PC-9 (cell line): Measurements from ENCODE around the gene CHRDL2. TPM values are rescaled to one million over a fixed set of nuclear protein-coding genes. Genes with fewer than 3 reads are reported as not detected.
A peak's percentile ranks its signal among the peaks of the same experiment; 100 is the strongest.

Experiments
- BruUV-seq: library from RNA; stranded (reverse); fragments of 400-500 nt; replicated peaks from 2 replicates; lab custom pipeline; 2021; lab: Mats Ljungman, UMichigan
- CTCF ChIA-PET: fragments of 300-600 bp; sonication (Branson Sonifier 250); formaldehyde crosslinking; loops from one replicate; lab custom pipeline; 2022; ENCODE audit warnings: antibody characterized with exemption; lab: Charles Lee
- POLR2A ChIA-PET: fragments of 300-600 bp; sonication (Branson Sonifier 250); formaldehyde crosslinking; loops from one replicate; lab custom pipeline; 2022; ENCODE audit warnings: antibody characterized with exemption; ENCODE audit not compliant: unreplicated experiment; lab: Charles Lee
- DNase-seq, 2 experiments: peaks; one replicate each; pipeline versions ENCODE4 v3.0.0 to v3.0.0-alpha.2; 2015 to 2022; ENCODE audit warnings: mixed read lengths in 1 of 2
- H2AFZ ChIP-seq: fragments of 200-600 bp; sonication (generic); 2 replicates; pipeline ENCODE4 v1.8.1; 2017; ENCODE audit warnings: antibody characterized with exemption
- H3F3A ChIP-seq: fragments of 200-600 bp; sonication (generic); 2 replicates; pipeline ENCODE4 v1.8.1; 2017; ENCODE audit warnings: antibody characterized with exemption, mild to moderate bottlenecking, low read depth; ENCODE audit not compliant: insufficient read depth
- H3K27ac ChIP-seq: fragments of 200-600 bp; sonication (generic); 2 replicates; pipeline ENCODE4 v1.6.1; 2016; ENCODE audit warnings: mixed run types
- H3K27me3 ChIP-seq: fragments of 200-600 bp; sonication (generic); 2 replicates; pipeline ENCODE4 v1.6.1; 2016; ENCODE audit warnings: low read depth, mixed run types; ENCODE audit not compliant: insufficient read depth
- H3K36me3 ChIP-seq: fragments of 200-600 bp; sonication (generic); 2 replicates; pipeline ENCODE4 v1.6.1; 2016; ENCODE audit warnings: low read depth, mixed run types
- H3K4me1 ChIP-seq: fragments of 200-600 bp; sonication (generic); replicated peaks from 2 replicates; pipeline ENCODE4 v1.6.1; 2016; ENCODE audit warnings: mixed run types; ENCODE audit not compliant: insufficient read depth
- H3K4me2 ChIP-seq: fragments of 200-600 bp; sonication (generic); 2 replicates; pipeline ENCODE4 v1.6.1; 2017; ENCODE audit warnings: mixed run types
- H3K4me3 ChIP-seq: fragments of 200-600 bp; sonication (generic); 2 replicates; pipeline ENCODE4 v1.6.1; 2016; ENCODE audit warnings: mixed run types
- H3K79me2 ChIP-seq: fragments of 200-600 bp; sonication (generic); 2 replicates; pipeline ENCODE4 v1.6.1; 2017; ENCODE audit warnings: low read depth, mixed run types
- H3K9me2 ChIP-seq: fragments of 200-600 bp; sonication (generic); 2 replicates; pipeline ENCODE4 v1.8.1; 2017; ENCODE audit warnings: mild to moderate bottlenecking; ENCODE audit not compliant: insufficient read depth
- H3K9me3 ChIP-seq: fragments of 200-600 bp; sonication (generic); 2 replicates; pipeline ENCODE4 v1.8.1; 2016; ENCODE audit warnings: low read depth; ENCODE audit not compliant: insufficient read depth
- H4K20me1 ChIP-seq: fragments of 200-600 bp; sonication (generic); 2 replicates; pipeline ENCODE4 v1.8.1; 2017; ENCODE audit not compliant: insufficient read depth
- EZH2 ChIP-seq: fragments of 200-600 bp; sonication (generic); IDR thresholded peaks from 2 replicates; pipeline ENCODE4 v1.8.0; 2017; ENCODE audit warnings: antibody characterized with exemption, low read depth
- intact Hi-C: fragments of 100-400 bp; cut with micrococcal nuclease; formaldehyde crosslinking; loops from one replicate; pipeline ENCODE4 v1.10.0; 2022; ENCODE audit not compliant: unreplicated experiment
- total RNA-seq: library from RNA; stranded (reverse); gene quantifications from 2 replicates; pipeline ENCODE4 v1.2.3, GENCODE V29; 2021
- TF ChIP-seq, protein P1 (sequence below): fragments of 200-600 bp; sonication (generic); conservative IDR thresholded peaks from 2 replicates; pipeline ENCODE4 v1.6.1; 2017; ENCODE audit warnings: mixed run types, antibody characterized with exemption, mild to moderate bottlenecking, moderate library complexity

Gene CHRDL2
- total RNA-seq, 1 experiment from 2014 or later = not detected

- Histone ChIP-seq H3K9me3 (no peaks in the 10 kb centered on the region; the same call in 1 of the 2 replicates), H4K20me1 (no peaks in the 10 kb centered on the region), H3K79me2 (no peaks in the 10 kb centered on the region), H3K4me3 (no peak overlapping the region), H3K27me3 (no peaks in the 10 kb centered on the region), H3F3A (peaks cover 4% of the 10 kb centered on the region; the same call in 1 of the 2 replicates), H2AFZ (no peak overlapping the region), H3K4me1 (0 out of 2 replicates have a peak, but pooled peaks cover 4% of the 10 kb centered on the region), H3K4me2 (no peak overlapping the region), H3K9me2 (no peaks in the 10 kb centered on the region), H3K27ac (no peak overlapping the region), H3K36me3 (no peaks in the 10 kb centered on the region)
- intact Hi-C loops = loop anchor here (5.0 kb wide), 1 partner anchor 110 kb away; no protein-coding TSS in a partner anchor
- BruUV-seq = no TSS peak
- TF ChIP-seq, protein P1, sequence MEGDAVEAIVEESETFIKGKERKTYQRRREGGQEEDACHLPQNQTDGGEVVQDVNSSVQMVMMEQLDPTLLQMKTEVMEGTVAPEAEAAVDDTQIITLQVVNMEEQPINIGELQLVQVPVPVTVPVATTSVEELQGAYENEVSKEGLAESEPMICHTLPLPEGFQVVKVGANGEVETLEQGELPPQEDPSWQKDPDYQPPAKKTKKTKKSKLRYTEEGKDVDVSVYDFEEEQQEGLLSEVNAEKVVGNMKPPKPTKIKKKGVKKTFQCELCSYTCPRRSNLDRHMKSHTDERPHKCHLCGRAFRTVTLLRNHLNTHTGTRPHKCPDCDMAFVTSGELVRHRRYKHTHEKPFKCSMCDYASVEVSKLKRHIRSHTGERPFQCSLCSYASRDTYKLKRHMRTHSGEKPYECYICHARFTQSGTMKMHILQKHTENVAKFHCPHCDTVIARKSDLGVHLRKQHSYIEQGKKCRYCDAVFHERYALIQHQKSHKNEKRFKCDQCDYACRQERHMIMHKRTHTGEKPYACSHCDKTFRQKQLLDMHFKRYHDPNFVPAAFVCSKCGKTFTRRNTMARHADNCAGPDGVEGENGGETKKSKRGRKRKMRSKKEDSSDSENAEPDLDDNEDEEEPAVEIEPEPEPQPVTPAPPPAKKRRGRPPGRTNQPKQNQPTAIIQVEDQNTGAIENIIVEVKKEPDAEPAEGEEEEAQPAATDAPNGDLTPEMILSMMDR = no peak
- no peak for TF ChIP-seq EZH2
- POLR2A ChIA-PET = no interaction called here
- DNase-seq = no peak
- CTCF ChIA-PET = no interaction called here
These were observed 10.8 kb upstream of the CHRDL2 start for GRCh38 chr11:74742070-74742469.

DNA sequence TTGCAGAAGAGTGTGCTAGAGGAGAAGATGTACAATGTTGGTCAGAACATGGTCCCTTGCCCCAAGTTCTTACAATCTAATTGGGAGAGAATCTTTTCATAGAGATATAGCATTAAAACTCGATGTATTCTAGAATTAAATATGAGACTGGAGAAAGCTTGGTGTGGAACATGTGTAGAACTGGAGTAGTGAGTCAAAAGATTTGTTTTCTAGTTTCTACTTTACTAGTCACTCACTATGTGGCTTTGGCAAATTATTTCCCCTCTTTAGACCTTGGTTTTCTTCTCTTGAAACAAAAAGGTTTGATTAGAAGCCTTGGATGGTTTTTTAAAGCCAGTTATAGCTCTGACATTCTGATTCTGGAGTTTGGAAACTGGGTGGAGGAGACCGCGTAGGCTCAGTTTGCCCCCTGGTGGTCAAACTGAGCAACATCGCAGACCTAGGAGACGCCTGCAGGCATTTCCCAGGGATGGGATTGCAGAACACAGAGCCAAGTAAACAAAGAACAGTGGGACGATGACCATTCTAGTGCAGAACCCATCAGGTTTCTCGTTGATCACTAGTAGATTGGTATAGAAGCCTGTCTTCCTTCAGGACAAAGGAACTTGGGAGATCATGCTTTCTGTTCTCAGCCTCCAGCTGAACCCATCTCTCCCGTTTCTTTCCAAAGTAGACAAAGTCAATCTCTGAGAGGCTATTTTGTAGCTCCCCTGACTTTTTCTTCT lies 8.5 kb upstream of the CHRDL2 start:
- CTCF ChIA-PET = interaction anchor here (0.5 to 2.5 kb wide), 9 partner anchors 8 to 476 kb away, joined by 3 to 24 read pairs (median 4); no protein-coding TSS in a partner anchor
- Histone ChIP-seq H3F3A (peaks cover 4% of the 10 kb centered on the region; the same call in 1 of the 2 replicates), H3K4me3 (no peak overlapping the region), H3K4me2 (no peak overlapping the region), H3K27ac (no peak overlapping the region), H3K27me3 (no peaks in the 10 kb centered on the region), H3K79me2 (no peaks in the 10 kb centered on the region), H3K9me3 (no peaks in the 10 kb centered on the region; the same call in 1 of the 2 replicates), H3K4me1 (0 out of 2 replicates have a peak, but pooled peaks cover 4% of the 10 kb centered on the region), H4K20me1 (no peaks in the 10 kb centered on the region), H2AFZ (no peak overlapping the region), H3K9me2 (no peaks in the 10 kb centered on the region), H3K36me3 (no peaks in the 10 kb centered on the region)
- POLR2A ChIA-PET = interaction anchor here (0.6 kb wide), 1 partner anchor 128 kb away, joined by 5 read pairs; no protein-coding TSS in a partner anchor
- no TSS peak for BruUV-seq
- no peak for TF ChIP-seq EZH2
- TF ChIP-seq, protein P1 = peak; percentile 98
- intact Hi-C loops = loop anchor here (2.0 to 10.0 kb wide), 3 partner anchors 107 to 485 kb away; no protein-coding TSS in a partner anchor
- peak; percentile 58 to 66 for DNase-seq

DNA sequence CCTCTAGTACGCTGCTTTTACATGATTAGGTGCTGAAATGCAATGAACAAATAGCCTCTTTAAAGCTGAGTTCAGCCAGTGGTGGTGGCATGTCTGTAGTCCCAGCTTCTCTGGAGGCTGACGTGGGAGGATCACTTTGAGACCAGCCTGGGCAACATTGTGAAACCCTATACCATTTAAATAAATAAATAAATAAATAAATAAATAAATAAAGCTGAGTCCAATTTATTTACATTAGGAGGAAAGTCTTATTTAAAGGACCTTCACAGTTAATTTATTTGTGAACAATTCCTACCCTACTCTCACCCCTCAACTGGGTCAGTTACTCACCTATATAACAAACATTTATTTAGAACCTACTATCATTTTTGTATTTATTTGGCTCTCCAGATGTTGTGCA lies 4.8 kb upstream of the CHRDL2 start:
- no TSS peak for BruUV-seq
- Histone ChIP-seq H3K4me3 (no peak overlapping the region), H3K4me1 (0 out of 2 replicates have a peak, but pooled peaks cover 4% of the 10 kb centered on the region), H3K79me2 (no peaks in the 10 kb centered on the region), H2AFZ (no peak overlapping the region), H3K4me2 (no peak overlapping the region), H3K9me2 (no peaks in the 10 kb centered on the region), H3K9me3 (no peaks in the 10 kb centered on the region; the same call in 1 of the 2 replicates), H3K36me3 (no peaks in the 10 kb centered on the region), H3K27me3 (no peaks in the 10 kb centered on the region), H4K20me1 (no peaks in the 10 kb centered on the region), H3K27ac (no peak overlapping the region), H3F3A (peaks cover 4% of the 10 kb centered on the region; the same call in 1 of the 2 replicates)
- ChIA-PET POLR2A (no interaction called here), CTCF (no interaction called here)
- TF ChIP-seq, protein P1 = no peak
- no peak for TF ChIP-seq EZH2
- no peak for DNase-seq
- intact Hi-C loops = loop anchor here (10.0 kb wide), 1 partner anchor 481 kb away; no protein-coding TSS in a partner anchor
